ENCODE data around the gene HTR1D. TPM values are rescaled to one million over a fixed set of nuclear protein-coding genes. Genes with fewer than 3 reads are reported as not detected.
"Not testable (repeated sequence)": the region's sequence is repeated elsewhere in the genome, so short reads cannot be mapped to it uniquely, and the experiment has no call there.

HTR1D gene
- 0.68 TPM for polyA plus RNA-seq (2013, experiment 1 of 2; ENCODE audit: insufficient read length)
- 0.81 TPM for polyA plus RNA-seq (2013, experiment 2 of 2; ENCODE audit: insufficient read length)

- DNase-seq: no peak
Measured at GRCh38 chr1:23217421-23218115, at the start of gene HTR1D. TSS of gene HTR1D (minus strand) at chr1:23217502. CDS start at chr1:23194219, 23,283 bp downstream.

DNA sequence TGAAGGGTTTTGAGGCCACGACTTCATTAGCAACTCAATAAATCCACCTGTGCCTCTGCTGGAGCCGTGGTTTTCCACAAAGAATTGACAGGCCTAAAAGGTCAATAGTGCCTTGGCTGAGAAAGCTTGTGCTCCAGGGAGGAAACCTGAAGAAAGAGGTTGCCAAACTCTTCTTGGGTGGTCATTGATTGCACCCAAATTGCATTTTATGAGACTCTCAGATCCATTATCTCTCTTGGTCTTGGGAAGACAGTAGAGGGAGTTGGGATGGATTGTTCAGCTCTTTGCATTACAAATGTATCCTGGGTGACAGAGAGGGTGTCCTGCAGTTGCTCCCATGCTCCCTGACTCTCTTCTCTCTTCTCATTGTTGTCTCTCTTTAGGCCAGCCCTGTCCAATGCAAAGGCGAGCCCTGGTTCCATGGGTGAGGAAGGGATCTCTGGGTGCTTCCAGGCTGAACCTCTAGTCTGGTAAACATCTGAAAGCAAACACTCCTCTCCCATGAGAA is 46.1 kb upstream of the HTR1D start:
- no peak for DNase-seq

DNA sequence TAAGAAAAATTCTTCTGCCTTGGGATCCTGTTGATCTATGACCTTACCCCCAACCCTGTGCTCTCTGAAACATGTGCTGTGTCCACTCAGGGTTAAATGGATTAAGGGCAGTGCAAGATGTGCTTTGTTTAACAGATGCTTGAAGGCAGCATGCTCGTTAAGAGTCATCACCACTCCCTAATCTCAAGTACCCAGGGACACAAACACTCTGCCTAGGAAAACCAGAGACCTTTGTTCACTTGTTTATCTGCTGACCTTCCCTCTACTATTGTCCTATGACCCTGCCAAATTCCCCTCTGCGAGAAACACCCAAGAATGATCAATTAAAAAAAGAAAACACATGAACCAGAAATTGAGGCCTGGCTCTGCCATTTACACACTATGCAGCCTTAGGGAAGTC is 40.8 kb upstream of the HTR1D start:
- DNase-seq: not testable (repeated sequence)

DNA sequence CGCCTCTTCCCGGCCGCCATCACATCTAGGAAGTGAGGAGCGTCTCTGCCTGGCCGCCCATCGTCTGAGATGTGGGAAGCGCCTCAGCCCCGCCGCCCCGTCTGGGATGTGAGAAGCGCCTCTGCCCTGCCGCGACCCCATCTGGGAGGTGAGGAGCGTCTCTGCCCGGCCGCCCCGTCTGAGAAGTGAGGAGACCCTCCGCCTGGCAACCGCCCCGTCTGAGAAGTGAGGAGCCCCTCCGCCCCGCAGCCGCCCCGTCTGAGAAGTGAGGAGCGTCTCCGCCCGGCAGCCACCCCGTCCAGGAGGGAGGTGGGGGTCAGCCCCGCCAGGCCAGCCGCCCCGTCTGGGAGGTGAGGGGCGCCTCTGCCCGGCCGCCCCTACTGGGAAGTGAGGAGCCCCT is 40.1 kb upstream of the HTR1D start:
- not testable (repeated sequence) for DNase-seq

DNA sequence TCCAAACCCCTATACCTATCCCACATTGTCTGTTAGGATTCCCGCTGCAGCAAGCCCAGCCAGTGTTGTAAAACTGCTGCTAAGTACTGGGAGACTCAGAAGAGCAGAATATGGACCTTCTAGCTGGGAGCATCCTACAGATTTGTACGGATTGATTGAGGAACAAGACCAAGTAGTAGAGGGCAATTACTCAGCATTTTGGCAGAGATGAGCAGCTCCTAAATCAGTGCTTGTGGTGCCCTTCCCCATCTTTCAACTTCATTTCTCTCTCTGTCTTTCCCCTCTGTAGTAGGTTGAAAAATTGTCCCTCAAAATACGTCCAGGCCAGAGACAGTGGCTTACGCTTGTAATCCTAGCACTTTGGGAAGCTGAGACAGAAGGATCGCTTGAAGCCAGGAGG is 37.3 kb upstream of the HTR1D start:
- DNase-seq: no peak

- DNase-seq: no peak
Measured at GRCh38 chr1:23251812-23252211, 34.5 kb upstream of the HTR1D start.

DNA sequence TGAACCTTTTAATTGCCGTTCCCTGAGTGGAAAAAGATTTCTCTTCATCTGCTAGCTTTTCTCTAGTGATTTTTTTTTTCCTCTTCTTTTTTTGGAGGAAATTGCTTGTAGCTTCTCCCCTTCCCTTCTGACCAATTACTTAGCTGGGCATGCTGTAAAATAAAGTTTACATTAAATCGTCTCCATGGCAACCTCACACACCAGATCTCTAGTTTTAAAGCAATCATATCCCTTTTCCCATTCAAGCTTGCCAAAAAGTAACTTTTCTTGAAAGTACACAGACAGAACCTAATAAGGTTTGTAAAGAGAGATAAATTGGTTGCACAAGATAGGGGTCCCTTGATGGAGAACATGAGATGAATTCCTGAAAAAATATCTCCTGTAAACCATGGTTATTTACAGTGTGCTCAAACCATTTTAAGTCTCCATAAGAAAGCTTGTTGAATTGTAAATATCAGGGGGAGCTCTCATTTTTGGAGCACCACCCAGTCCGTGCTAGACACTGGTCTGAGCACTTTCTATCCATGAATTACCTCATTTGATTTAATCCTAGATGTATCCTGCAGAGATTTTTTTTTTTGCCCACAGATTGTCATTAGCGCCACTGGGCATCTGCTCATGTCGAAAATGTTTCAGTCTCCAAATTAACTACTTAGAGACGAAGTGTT is 32.6 kb upstream of the HTR1D start:
- DNase-seq: peak; percentile 36

- DNase-seq: no peak
Measured at GRCh38 chr1:23247276-23247675, 30.0 kb upstream of the HTR1D start.

DNA sequence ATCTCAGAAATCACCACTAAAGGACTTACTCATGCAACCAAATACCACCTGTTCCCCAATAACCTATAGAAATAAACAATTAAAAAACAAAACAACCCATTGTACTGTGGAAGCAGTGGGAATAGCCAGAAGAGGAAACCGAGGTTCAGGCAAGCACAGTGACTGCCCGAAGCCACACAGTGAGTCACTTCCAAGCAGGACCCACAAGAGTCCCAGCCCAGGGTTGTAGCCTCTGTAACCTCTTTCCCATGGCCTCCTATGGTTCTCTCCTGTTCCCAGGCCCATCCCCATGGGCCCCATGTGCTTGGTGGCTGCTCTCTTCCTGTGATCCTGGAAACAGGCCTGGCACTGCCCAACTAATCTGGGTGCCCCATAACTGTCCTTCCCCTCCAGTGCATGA is 29.0 kb upstream of the HTR1D start:
- DNase-seq: no peak

- no peak for DNase-seq
Measured at GRCh38 chr1:23244256-23244761, 27.0 kb upstream of the HTR1D start.

DNA sequence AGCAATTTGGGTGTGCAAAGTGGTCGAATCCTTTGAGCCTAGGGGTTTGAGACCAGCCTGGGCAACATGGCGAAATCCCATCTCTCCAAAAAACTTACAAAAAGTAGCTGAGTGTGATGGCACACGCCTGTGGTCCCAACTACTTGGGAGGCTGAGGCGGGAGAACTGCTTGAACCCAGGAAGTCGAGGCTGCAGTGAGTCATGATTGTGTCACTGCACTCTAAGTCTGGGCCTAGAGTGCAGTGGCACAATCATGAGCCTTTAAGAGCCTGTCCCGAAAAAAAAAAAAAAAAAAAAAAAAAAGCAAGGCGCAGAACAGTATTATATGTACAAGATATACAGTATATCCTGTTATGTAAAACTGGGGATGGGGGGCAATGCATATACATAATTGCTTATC is 25.1 kb upstream of the HTR1D start:
- peak; percentile 33 for DNase-seq

- DNase-seq: no peak
Measured at GRCh38 chr1:23239638-23240295, 22.5 kb upstream of the HTR1D start.

DNA sequence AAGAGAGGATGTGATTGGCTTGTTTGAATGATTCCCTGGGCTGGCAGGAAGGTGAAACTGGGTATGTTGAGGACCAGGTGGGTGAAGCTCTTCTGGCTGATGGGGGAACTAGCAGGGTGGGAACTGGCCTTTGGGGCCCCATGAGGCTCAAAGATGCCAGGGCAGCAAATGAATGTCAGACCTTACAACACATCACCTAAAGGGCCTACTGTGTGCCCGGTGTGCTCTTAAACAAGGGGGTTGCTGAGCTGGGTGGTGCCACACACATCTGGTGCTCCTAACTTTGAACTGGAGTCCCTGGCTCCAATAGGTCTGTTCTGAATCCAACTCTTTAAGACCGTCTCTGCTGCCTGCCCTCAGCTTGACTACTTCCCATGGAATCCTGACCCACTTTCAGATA is 21.3 kb upstream of the HTR1D start:
- no peak for DNase-seq

DNA sequence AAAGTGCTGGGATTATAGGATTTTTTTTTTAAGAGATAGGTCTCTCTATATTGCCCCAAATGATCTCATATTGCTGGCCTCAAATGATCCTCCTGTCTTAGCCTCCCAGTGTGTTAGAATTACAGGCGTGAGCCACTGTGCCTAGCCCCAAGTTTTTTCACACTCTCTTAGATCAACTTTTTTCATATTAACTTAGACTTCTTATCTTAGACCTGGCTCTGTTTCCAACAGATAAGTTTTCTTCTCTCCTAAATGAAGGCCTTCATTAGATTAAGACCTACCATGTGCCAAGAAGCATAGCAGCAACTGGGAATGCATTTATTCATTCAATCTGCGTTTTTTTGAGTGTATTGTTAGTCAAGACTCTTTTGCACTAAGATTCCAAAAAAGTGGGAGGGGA is 20.2 kb upstream of the HTR1D start:
- DNase-seq: no peak

DNA sequence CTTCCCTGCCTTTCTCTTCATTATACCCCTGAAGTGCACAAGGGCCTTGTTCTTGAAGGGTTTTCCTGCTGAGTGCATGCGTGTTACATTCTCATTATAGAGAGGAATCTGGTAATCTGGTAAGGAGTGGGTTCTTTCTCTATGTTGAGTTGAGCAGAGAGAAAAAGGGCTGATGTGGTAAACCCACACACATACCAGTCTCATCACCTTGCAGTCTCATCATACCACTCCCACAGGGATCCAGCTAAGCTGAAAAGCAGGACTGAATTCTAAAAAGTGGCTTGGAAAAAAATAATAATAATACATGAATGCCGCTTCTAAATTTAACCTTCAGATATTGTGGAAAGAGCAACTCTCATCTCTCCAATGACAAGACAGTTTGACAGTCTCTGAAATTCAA is 10.5 kb upstream of the HTR1D start:
- no peak for DNase-seq

- DNase-seq: peak; percentile 79
Measured at GRCh38 chr1:23224739-23225648, 7.7 kb upstream of the HTR1D start.

- DNase-seq: not testable (repeated sequence)
Measured at GRCh38 chr1:23223963-23224362, 6.7 kb upstream of the HTR1D start.

- DNase-seq: not testable (repeated sequence)
Measured at GRCh38 chr1:23223490-23223951, 6.2 kb upstream of the HTR1D start.

- no peak for DNase-seq
Measured at GRCh38 chr1:23222742-23223141, 5.4 kb upstream of the HTR1D start.

DNA sequence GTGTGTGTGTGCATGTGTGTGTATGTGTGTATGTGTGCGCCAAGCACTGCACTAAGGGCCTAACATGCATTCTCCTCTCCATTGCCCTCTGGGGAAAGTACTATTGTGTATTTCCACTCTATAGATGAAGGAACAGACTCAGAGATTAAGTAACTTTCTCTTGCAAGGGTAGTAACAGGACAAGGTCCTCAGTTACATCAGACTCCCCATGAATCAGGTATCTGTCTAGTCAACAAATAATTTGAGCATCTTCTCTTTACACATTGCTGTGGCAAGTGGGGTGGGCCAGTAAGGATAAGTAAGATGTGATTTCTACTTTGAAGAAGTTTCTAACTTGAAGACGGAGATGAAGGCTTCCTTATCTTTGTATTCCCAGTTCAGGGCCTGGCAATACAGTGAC is 5.0 kb upstream of the HTR1D start:
- no peak for DNase-seq

- DNase-seq: no peak
Measured at GRCh38 chr1:23221107-23221506, 3.8 kb upstream of the HTR1D start.
